Astrocyte of the cerebellum (primary cell): ENCODE measurements around the gene LYPLAL1.

ENCODE experiments used
- DNase-seq: peaks from one replicate; pipeline ENCODE4 v3.0.0-alpha.2; 2011; ENCODE audit warnings: low read depth
- H3K4me3 ChIP-seq: 2 replicates; pipeline ENCODE4 v1.5.1; 2011; ENCODE audit warnings: mild to moderate bottlenecking, low read depth, low read length, moderate library complexity
- in situ Hi-C: cut with HindIII; loops from 2 replicates; pipeline ENCODE4 v1.10.0; 2017; ENCODE audit warnings: low sequenced_read_pairs
- TF ChIP-seq, protein P1 (sequence below): IDR thresholded peaks from 2 replicates; pipeline ENCODE4 v1.5.1; 2012; ENCODE audit warnings: low read length, low read depth, moderate library complexity, mild to moderate bottlenecking; ENCODE audit errors: missing control alignments

LYPLAL1 gene

DNA sequence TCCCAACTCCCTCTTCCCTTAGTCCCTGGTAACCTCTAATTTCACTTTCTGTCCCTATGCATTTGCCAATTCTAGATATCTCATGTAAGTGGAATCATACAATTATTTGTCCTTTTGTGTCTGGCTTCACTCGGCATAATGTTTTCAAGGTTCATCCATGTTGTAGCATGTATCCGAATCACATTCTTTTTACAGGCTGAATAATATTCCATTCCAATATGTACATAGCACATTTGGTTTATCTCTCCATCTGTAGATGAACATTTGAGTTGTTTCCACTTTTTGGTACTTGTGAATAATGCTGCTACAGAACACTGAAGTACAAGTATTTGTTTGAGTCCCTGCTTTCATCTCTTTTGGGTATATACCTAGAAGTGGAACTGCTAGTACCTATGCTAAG is 857 bp upstream of the LYPLAL1 start:
- H3K4me3 ChIP-seq: no peak overlapping the region
- DNase-seq: no peak
- in situ Hi-C loops: no loop called here
- TF ChIP-seq, protein P1, sequence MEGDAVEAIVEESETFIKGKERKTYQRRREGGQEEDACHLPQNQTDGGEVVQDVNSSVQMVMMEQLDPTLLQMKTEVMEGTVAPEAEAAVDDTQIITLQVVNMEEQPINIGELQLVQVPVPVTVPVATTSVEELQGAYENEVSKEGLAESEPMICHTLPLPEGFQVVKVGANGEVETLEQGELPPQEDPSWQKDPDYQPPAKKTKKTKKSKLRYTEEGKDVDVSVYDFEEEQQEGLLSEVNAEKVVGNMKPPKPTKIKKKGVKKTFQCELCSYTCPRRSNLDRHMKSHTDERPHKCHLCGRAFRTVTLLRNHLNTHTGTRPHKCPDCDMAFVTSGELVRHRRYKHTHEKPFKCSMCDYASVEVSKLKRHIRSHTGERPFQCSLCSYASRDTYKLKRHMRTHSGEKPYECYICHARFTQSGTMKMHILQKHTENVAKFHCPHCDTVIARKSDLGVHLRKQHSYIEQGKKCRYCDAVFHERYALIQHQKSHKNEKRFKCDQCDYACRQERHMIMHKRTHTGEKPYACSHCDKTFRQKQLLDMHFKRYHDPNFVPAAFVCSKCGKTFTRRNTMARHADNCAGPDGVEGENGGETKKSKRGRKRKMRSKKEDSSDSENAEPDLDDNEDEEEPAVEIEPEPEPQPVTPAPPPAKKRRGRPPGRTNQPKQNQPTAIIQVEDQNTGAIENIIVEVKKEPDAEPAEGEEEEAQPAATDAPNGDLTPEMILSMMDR: no peak

DNA sequence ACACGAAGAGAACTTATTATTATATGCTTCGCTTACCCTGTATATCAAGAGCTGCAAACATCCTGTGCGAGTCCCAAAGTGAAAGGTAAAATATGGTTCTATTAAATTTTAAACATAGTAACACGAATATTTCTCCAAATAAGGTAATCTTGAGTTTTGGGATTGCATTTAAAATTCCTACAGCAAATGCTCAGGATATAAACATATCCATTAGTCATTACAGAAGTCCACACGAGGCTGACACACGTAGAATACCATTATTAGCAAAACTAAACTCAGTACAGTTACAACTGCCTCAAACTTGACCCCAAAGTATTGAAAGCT is 282 bp upstream of the LYPLAL1 start:
- TF ChIP-seq, protein P1: no peak
- DNase-seq: no peak
- in situ Hi-C loops: no loop called here
- peak overlapping the region; percentile 66 for H3K4me3 ChIP-seq

DNA sequence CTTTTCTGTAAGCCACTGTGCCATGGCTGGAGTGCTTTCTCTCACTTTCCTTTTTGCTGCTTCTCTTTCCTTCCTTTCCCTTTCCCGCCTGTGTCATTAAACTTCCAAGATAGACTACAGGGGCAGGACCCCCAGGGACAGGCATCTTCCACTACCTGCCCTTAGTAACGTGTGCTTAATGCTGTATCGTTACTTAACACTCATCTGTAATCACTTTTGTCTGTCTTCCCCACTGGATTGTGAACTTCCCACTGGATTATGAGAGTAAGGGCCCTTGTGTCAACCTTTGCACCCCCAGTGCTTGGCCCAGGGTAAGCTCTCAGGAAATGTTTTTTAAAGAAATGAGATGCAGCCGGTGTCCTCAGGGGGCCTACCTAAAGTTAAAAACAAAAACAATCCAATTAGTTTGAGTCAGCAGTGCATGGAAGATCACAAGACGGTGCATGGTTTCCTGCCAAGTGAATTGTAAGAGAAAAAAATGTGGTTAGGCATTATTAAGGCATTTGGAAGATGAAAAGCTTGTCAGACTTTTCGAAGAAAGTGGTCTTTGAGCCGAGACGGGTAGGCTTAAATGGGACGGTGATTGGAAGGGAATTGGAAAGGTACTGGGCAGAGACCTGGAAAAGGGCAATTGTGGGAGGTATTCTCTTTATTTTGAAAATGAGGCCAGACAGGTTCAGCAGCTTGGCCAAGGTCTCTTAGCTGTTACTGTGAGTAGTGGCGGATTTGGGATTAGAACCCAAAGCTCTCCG is 958 bp downstream of the LYPLAL1 start:
- in situ Hi-C loops: no loop called here
- DNase-seq: peak; percentile 94
- TF ChIP-seq, protein P1: no peak
- H3K4me3 ChIP-seq: peak overlapping the region; percentile 66

DNA sequence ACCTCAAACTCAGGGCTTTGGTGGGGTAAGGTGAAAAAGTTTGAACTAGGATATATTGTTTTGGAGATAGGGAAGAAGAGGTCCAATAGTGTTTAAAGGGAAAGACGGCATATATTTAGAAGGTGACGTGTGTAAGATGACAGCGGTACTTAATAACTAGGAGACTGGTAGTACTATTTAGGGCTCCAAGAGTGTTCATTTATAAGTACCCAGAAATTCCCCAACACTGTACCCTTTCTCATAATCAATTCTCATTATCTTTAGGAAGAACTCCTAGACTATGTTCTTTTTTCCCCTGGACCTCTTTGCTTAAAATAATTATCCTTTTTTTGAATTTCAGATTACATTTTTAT is 1.5 kb downstream of the LYPLAL1 start:
- peak overlapping the region; percentile 66 for H3K4me3 ChIP-seq
- no peak for DNase-seq
- TF ChIP-seq, protein P1: no peak
- in situ Hi-C loops: no loop called here

DNA sequence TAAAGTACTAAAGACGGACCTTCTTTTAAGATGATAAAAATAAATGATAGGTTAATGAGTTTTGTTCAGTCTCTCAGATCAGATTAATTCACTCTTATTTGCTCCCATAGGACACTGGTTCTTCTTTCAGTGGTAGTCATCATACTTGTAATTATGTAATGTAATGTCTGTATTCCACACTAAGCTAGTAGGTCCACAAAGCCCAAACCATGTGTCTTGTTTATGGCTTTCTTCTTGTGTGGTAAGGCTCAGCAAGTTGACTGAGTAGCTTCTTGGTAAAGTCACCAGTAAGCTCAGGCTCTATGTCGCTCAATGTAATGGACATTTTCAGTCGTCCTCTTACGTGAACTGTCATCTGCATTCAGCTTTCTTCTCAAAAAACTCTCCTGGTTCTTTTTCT is 2.5 kb downstream of the LYPLAL1 start:
- in situ Hi-C loops: no loop called here
- H3K4me3 ChIP-seq: no peak overlapping the region
- TF ChIP-seq, protein P1: no peak
- no peak for DNase-seq

DNA sequence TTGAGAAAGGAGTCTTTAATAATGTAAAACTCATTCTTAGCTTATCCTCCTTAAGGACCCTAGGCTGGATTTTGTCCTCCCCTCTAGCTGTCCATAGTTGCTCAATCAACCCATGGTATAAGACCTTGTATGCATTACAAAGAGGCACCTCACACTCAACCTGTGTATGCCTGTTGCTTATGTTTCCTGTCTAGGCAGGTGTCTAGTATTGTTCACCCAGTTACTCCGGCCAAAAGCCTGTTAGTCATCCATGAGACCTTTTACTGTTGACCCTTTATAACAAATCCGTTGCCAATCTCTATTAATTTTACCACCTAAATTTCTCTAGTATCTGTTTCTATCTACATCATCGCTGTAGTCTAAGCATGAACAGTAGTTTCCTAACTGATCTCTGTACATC is 3.7 kb downstream of the LYPLAL1 start:
- TF ChIP-seq, protein P1: no peak
- in situ Hi-C loops: no loop called here
- DNase-seq: no peak
- no peak overlapping the region for H3K4me3 ChIP-seq

DNA sequence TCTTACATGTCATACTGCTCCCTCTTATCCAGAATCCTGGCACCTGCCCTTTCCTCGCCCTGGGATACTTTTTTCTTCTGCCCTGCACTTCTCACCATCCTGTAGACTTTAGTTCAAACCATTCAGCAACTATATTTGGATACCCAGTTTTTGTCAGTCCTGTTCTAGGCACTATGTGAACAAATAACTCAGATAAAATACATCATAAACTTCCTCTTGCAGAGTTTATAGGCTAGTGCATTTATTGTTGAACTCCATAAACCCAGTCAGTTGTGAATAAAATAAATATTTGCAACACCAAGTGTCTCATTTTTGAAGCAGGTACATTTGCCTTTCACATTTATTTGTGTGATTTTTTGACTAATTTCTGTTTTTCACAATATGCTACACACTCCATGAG is 4.3 kb downstream of the LYPLAL1 start:
- TF ChIP-seq, protein P1: no peak
- H3K4me3 ChIP-seq: no peak overlapping the region
- in situ Hi-C loops: no loop called here
- no peak for DNase-seq
